Mesodermal cell (in vitro differentiated cells): ENCODE results near the gene DPY19L2.

Experiments
- H3K27ac ChIP-seq: 2 replicates; pipeline ENCODE4 v1.7.0; 2013; ENCODE audit warnings: mild to moderate bottlenecking, low read depth, low read length, moderate library complexity; ENCODE audit not compliant: severe bottlenecking
- H3K36me3 ChIP-seq: 2 replicates; pipeline ENCODE4 v1.7.1; 2013; ENCODE audit warnings: mild to moderate bottlenecking, low read length, moderate library complexity; ENCODE audit not compliant: control insufficient read depth, insufficient read depth
- H3K4me1 ChIP-seq: one replicate; pipeline ENCODE4 v1.7.1; 2013; ENCODE audit warnings: mild to moderate bottlenecking, low read length; ENCODE audit not compliant: insufficient read depth, control insufficient read depth, poor library complexity, severe bottlenecking
- H3K4me3 ChIP-seq: 2 replicates; pipeline ENCODE4 v1.7.0; 2013; ENCODE audit warnings: low read length, control low read depth, mild to moderate bottlenecking; ENCODE audit not compliant: insufficient read depth, poor library complexity, severe bottlenecking; ENCODE audit errors: extremely low read depth
- H3K9me3 ChIP-seq: 2 replicates; pipeline ENCODE4 v1.7.1; 2013; ENCODE audit warnings: mild to moderate bottlenecking, low read length, moderate library complexity; ENCODE audit not compliant: control insufficient read depth
- WGBS, 2 experiments: methylation state at CpG; one replicate each; pipeline ENCODE4 v1.1.5; 2013; ENCODE audit warnings: missing lambda C conversion rate in 2 of 2; ENCODE audit not compliant: insufficient coverage in 2 of 2; 5-methylcytosine and 5-hydroxymethylcytosine counted together

DPY19L2 gene

DNA sequence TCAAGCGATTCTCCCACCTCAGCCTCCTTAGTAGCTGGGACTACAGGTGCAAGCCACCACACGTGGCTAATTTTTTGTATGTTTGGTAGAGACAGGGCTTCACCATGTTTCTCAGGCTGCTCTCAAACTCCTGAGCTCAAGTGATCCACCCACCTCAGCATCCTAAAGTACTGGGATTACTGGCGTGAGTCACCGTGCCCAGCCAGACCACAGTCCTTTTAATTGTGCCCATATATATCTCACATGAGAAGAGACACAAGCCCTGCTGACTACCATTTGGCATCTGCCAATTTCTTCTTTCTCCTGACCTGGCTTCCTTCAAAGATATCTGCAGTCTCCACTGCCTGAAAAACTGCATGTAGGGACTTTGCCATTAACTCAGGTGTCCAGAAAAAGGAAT lies 142.5 kb downstream of the DPY19L2 start:
- Histone ChIP-seq H3K4me3 (no peak overlapping the region), H3K9me3 (no peaks in the 10 kb centered on the region), H3K4me1 (no peaks in the 10 kb centered on the region), H3K36me3 (no peaks in the 10 kb centered on the region), H3K27ac (no peak overlapping the region)
- WGBS, 2 experiments: 89 to 92% methylated on average over 3 to 4 of the region's 4 CpGs

DNA sequence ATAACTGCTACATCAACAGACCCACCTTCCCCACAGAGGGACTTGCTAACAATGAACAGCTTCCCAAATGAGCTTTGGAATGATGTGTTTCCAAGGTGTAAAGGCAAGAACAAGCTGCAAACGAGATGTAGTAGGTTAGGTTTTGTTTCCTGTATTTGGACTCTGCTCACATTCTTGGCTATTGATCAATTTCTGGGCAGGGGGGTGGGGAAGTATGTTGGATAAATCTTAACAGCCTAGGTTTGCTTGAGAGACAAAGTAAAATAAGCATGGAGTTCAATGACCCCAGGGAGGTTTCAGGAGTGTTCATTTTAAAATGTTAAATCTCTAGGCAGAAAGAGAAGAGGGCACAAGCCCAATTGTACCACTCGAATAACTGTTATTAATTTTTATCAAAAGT lies 146.6 kb downstream of the DPY19L2 start:
- H3K4me3 ChIP-seq: no peak overlapping the region
- no peaks in the 10 kb centered on the region for H3K4me1 ChIP-seq
- H3K9me3 ChIP-seq: no peaks in the 10 kb centered on the region
- WGBS, 2 experiments: 57 to 75% methylated on average over 1 of the region's 2 CpGs
- no peak overlapping the region for H3K27ac ChIP-seq
- no peaks in the 10 kb centered on the region for H3K36me3 ChIP-seq
